Activated T-cell treated with anti-CD3 and anti-CD28 coated beads, Interleukin-2, amount 50 U/mL, for 48 hours (primary cell): ENCODE data around the gene GTF2IRD2.
"Not testable (repeated sequence)": the region's sequence is repeated elsewhere in the genome, so short reads cannot be mapped to it uniquely, and the experiment has no call there.

Experiments used
- DNase-seq, 2 experiments: peaks; one replicate each; pipeline ENCODE4 v3.0.0-alpha.2; 2020

GTF2IRD2 gene

GRCh38 chr7:74850833-74851721 is at the start of gene GTF2IRD2:
Gene GTF2IRD2 (minus strand): TSS chr7:74851605. CDS start chr7:74836378, 15,227 bp downstream.
- not testable (repeated sequence) for DNase-seq

- peak; percentile 88 to 90 for DNase-seq
These were observed 39.0 kb upstream of the GTF2IRD2 start for GRCh38 chr7:74890158-74891123.

- not testable (repeated sequence) for DNase-seq
These were observed 38.2 kb upstream of the GTF2IRD2 start for GRCh38 chr7:74889518-74890129.

- not testable (repeated sequence) for DNase-seq
These were observed 33.9 kb upstream of the GTF2IRD2 start for GRCh38 chr7:74885295-74885694.

- not testable (repeated sequence) for DNase-seq
These were observed 30.7 kb upstream of the GTF2IRD2 start for GRCh38 chr7:74882110-74882509.

- not testable (repeated sequence) for DNase-seq
These were observed 23.5 kb upstream of the GTF2IRD2 start for GRCh38 chr7:74874748-74875512.

- DNase-seq = not testable (repeated sequence)
These were observed 22.8 kb upstream of the GTF2IRD2 start for GRCh38 chr7:74874104-74874747.

GRCh38 chr7:74872542-74872941 is 21.1 kb upstream of the GTF2IRD2 start:
- not testable (repeated sequence) for DNase-seq

GRCh38 chr7:74865777-74866176 is 14.4 kb upstream of the GTF2IRD2 start:
- not testable (repeated sequence) for DNase-seq

- not testable (repeated sequence) for DNase-seq
These were observed 1.6 kb downstream of the GTF2IRD2 start for GRCh38 chr7:74849853-74850252.

GRCh38 chr7:74830411-74830810 is 21.0 kb downstream of the GTF2IRD2 start:
- DNase-seq = not testable (repeated sequence)

- DNase-seq = not testable (repeated sequence)
These were observed 21.4 kb downstream of the GTF2IRD2 start for GRCh38 chr7:74829959-74830358.

- not testable (repeated sequence) for DNase-seq
These were observed 30.1 kb downstream of the GTF2IRD2 start for GRCh38 chr7:74821259-74821658.

GRCh38 chr7:74820146-74820805 is 31.1 kb downstream of the GTF2IRD2 start:
- not testable (repeated sequence) for DNase-seq

- DNase-seq = not testable (repeated sequence)
These were observed 35.5 kb downstream of the GTF2IRD2 start for GRCh38 chr7:74815882-74816281.

- DNase-seq = not testable (repeated sequence)
These were observed 52.8 kb downstream of the GTF2IRD2 start for GRCh38 chr7:74798644-74799043.

GRCh38 chr7:74797848-74798622 is 53.4 kb downstream of the GTF2IRD2 start:
- DNase-seq = not testable (repeated sequence)

GRCh38 chr7:74789200-74789736 is 62.1 kb downstream of the GTF2IRD2 start:
- DNase-seq = not testable (repeated sequence)

- DNase-seq = peak; percentile 100
These were observed 62.8 kb downstream of the GTF2IRD2 start for GRCh38 chr7:74788369-74789150.
